Inflammatory macrophage (primary cell): ENCODE data around the gene HMCN1.

ENCODE experiments used
- DNase-seq, 2 donors: peaks; one replicate each; pipeline ENCODE4 v3.0.0-alpha.2; 2020 to 2022

HMCN1 gene

GRCh38 chr1:185807275-185807674 is 73.1 kb downstream of the HMCN1 start:
- DNase-seq = no peak

- DNase-seq = no peak
Observed at GRCh38 chr1:185808631-185809030, 74.4 kb downstream of the HMCN1 start.

- DNase-seq = peak in 1 of 2 donors; percentile 34
Observed at GRCh38 chr1:185811073-185811709, 77.0 kb downstream of the HMCN1 start.

GRCh38 chr1:185812934-185813333 is 78.7 kb downstream of the HMCN1 start:
- no peak for DNase-seq

GRCh38 chr1:185813401-185813979 is 79.3 kb downstream of the HMCN1 start:
- DNase-seq = peak; percentile 22 to 30

GRCh38 chr1:185816460-185816859 is 82.3 kb downstream of the HMCN1 start:
- no peak for DNase-seq

GRCh38 chr1:185819798-185820197 is 85.6 kb downstream of the HMCN1 start:
- DNase-seq = no peak

GRCh38 chr1:185821612-185822385 is 87.6 kb downstream of the HMCN1 start:
- no peak for DNase-seq

- no peak for DNase-seq
Observed at GRCh38 chr1:185823467-185823866, 89.3 kb downstream of the HMCN1 start.

GRCh38 chr1:185824106-185824505 is 89.9 kb downstream of the HMCN1 start:
- no peak for DNase-seq

- no peak for DNase-seq
Observed at GRCh38 chr1:185825556-185825955, 91.4 kb downstream of the HMCN1 start.

- DNase-seq = no peak
Observed at GRCh38 chr1:185834371-185834905, 100.2 kb downstream of the HMCN1 start.

- DNase-seq = no peak
Observed at GRCh38 chr1:185835191-185835590, 101.0 kb downstream of the HMCN1 start.

- DNase-seq = no peak
Observed at GRCh38 chr1:185837711-185838110, 103.5 kb downstream of the HMCN1 start.

GRCh38 chr1:185838111-185838510 is 103.9 kb downstream of the HMCN1 start:
- DNase-seq = no peak

GRCh38 chr1:185840880-185841279 is 106.7 kb downstream of the HMCN1 start:
- DNase-seq = no peak

- DNase-seq = no peak
Observed at GRCh38 chr1:185843297-185843869, 109.2 kb downstream of the HMCN1 start.

- no peak for DNase-seq
Observed at GRCh38 chr1:185843986-185844385, 109.8 kb downstream of the HMCN1 start.

GRCh38 chr1:185846672-185847444 is 112.7 kb downstream of the HMCN1 start:
- no peak for DNase-seq

- no peak for DNase-seq
Observed at GRCh38 chr1:185849014-185849413, 114.8 kb downstream of the HMCN1 start.

GRCh38 chr1:185850366-185850765 is 116.2 kb downstream of the HMCN1 start:
- DNase-seq = no peak

- no peak for DNase-seq
Observed at GRCh38 chr1:185853739-185854138, 119.5 kb downstream of the HMCN1 start.
